GM23338 (cell line): ENCODE measurements around the gene HLA-F. TPM values are rescaled to one million over a fixed set of nuclear protein-coding genes. Genes with fewer than 3 reads are reported as not detected.

Experiments
- ATAC-seq: fragments of 200-7000 bp; cut with Tn5 transposase; 3 replicates; pipeline ENCODE4 v1.9.1; 2020
- DNase-seq: peaks from one replicate; pipeline ENCODE4 v3.0.0-alpha.2; 2015; ENCODE audit warnings: low spot score
- H2AFZ ChIP-seq: fragments of 200-600 bp; sonication (generic); 2 replicates; pipeline ENCODE4 v1.8.0; 2016; ENCODE audit warnings: antibody characterized with exemption, mild to moderate bottlenecking, moderate library complexity
- H3F3A ChIP-seq: fragments of 200-600 bp; sonication (generic); replicated peaks from 2 replicates; pipeline ENCODE4 v1.8.0; 2017; ENCODE audit warnings: antibody characterized with exemption, mixed run types, low read depth
- H3K27ac ChIP-seq: fragments of 200-600 bp; sonication (generic); 2 replicates; pipeline ENCODE4 v1.6.1; 2016; ENCODE audit warnings: low read depth
- H3K27me3 ChIP-seq: fragments of 200-600 bp; sonication (generic); 2 replicates; pipeline ENCODE4 v1.8.0; 2016; ENCODE audit warnings: mild to moderate bottlenecking, mixed run types, moderate library complexity; ENCODE audit not compliant: insufficient read depth
- H3K36me3 ChIP-seq: fragments of 200-600 bp; sonication (generic); 2 replicates; pipeline ENCODE4 v1.8.0; 2016; ENCODE audit warnings: mild to moderate bottlenecking; ENCODE audit not compliant: insufficient read depth
- H3K4me1 ChIP-seq: fragments of 200-600 bp; sonication (generic); 2 replicates; pipeline ENCODE4 v1.8.0; 2016; ENCODE audit warnings: mild to moderate bottlenecking, moderate library complexity; ENCODE audit not compliant: insufficient read depth
- H3K4me2 ChIP-seq: fragments of 200-600 bp; sonication (generic); 2 replicates; pipeline ENCODE4 v1.7.1; 2017; ENCODE audit warnings: mixed run types
- H3K4me3 ChIP-seq: fragments of 200-600 bp; sonication (generic); 2 replicates; pipeline ENCODE4 v1.6.1; 2016; ENCODE audit warnings: mixed run types
- H3K79me2 ChIP-seq: fragments of 200-600 bp; sonication (generic); replicated peaks from 2 replicates; pipeline ENCODE4 v1.8.0; 2017; ENCODE audit warnings: mild to moderate bottlenecking; ENCODE audit not compliant: insufficient read depth
- H3K9me2 ChIP-seq: fragments of 200-600 bp; sonication (generic); 2 replicates; pipeline ENCODE4 v1.8.0; 2017; ENCODE audit not compliant: insufficient read depth
- H4K20me1 ChIP-seq: fragments of 200-600 bp; sonication (generic); replicated peaks from 2 replicates; pipeline ENCODE4 v1.8.0; 2017; ENCODE audit warnings: mild to moderate bottlenecking; ENCODE audit not compliant: insufficient read depth
- H3K27ac Mint-ChIP-seq: 2 replicates; pipeline ENCODE4 v1.8.0; 2020; ENCODE audit warnings: inconsistent platforms, mild to moderate bottlenecking, moderate library complexity, mixed read lengths
- H3K27me3 Mint-ChIP-seq: 3 replicates; pipeline ENCODE4 v1.8.0; 2022; ENCODE audit warnings: low read depth, mild to moderate bottlenecking, moderate library complexity, mixed read lengths, inconsistent platforms; ENCODE audit not compliant: insufficient read depth, poor library complexity
- H3K36me3 Mint-ChIP-seq: 3 replicates; pipeline ENCODE4 v1.8.0; 2021; ENCODE audit warnings: low read depth, mild to moderate bottlenecking, inconsistent platforms, moderate library complexity, mixed read lengths
- H3K4me1 Mint-ChIP-seq: 3 replicates; pipeline ENCODE4 v1.8.0; 2020; ENCODE audit warnings: mild to moderate bottlenecking, inconsistent platforms, mixed read lengths
- H3K4me3 Mint-ChIP-seq: 3 replicates; pipeline ENCODE4 v1.8.0; 2021; ENCODE audit warnings: moderate library complexity, mild to moderate bottlenecking, inconsistent platforms, mixed read lengths
- H3K9me3 Mint-ChIP-seq: 3 replicates; pipeline ENCODE4 v1.8.0; 2020; ENCODE audit warnings: moderate library complexity, mild to moderate bottlenecking, inconsistent platforms, mixed read lengths
- CREB1 ChIP-seq: fragments of 250-450 bp; sonication (Bioruptor Pico); IDR thresholded peaks from 2 replicates; pipeline ENCODE4 v1.5.0; 2020; ENCODE audit warnings: low read depth, mild to moderate bottlenecking, moderate library complexity
- ETS1 ChIP-seq: IDR thresholded peaks from 2 replicates; pipeline ENCODE4 v1.6.1; 2016; ENCODE audit warnings: antibody characterized with exemption
- EZH2 ChIP-seq: fragments of 200-600 bp; sonication (generic); IDR thresholded peaks from one replicate; pipeline ENCODE4 v1.8.0; 2017; ENCODE audit warnings: antibody characterized with exemption, mild to moderate bottlenecking, low read depth; ENCODE audit not compliant: unreplicated experiment
- EZH2phosphoT487 ChIP-seq: fragments of 200-600 bp; sonication (generic); IDR thresholded peaks from one replicate; pipeline ENCODE4 v1.8.1; 2018; ENCODE audit warnings: antibody characterized with exemption; ENCODE audit not compliant: unreplicated experiment
- JUNB ChIP-seq: IDR thresholded peaks from one replicate; pipeline ENCODE4 v1.6.1; 2016; ENCODE audit warnings: antibody characterized with exemption; ENCODE audit not compliant: unreplicated experiment
- NANOG ChIP-seq: IDR thresholded peaks from 2 replicates; pipeline ENCODE4 v1.6.1; 2016; ENCODE audit warnings: antibody characterized with exemption, borderline replicate concordance
- POLR2AphosphoS5 ChIP-seq: IDR thresholded peaks from 2 replicates; pipeline ENCODE4 v1.6.1; 2016; ENCODE audit warnings: antibody characterized with exemption, low read depth
- REST ChIP-seq: IDR thresholded peaks from one replicate; pipeline ENCODE4 v1.6.1; 2018; ENCODE audit warnings: antibody characterized with exemption; ENCODE audit not compliant: unreplicated experiment
- STAT1 ChIP-seq: IDR thresholded peaks from one replicate; pipeline ENCODE4 v1.6.1; 2016; ENCODE audit warnings: antibody characterized with exemption; ENCODE audit not compliant: unreplicated experiment
- ZNF114 ChIP-seq: fragments of 250-450 bp; sonication (Bioruptor Pico); IDR thresholded peaks from 2 replicates; pipeline ENCODE4 v1.5.0; 2020; ENCODE audit warnings: mild to moderate bottlenecking, moderate library complexity
- ZNF331 ChIP-seq: fragments of 250-450 bp; sonication (Bioruptor Pico); IDR thresholded peaks from 2 replicates; pipeline ENCODE4 v1.5.0; 2020; ENCODE audit warnings: low read depth, mild to moderate bottlenecking, moderate library complexity
- polyA plus RNA-seq: library from polyadenylated mRNA; unstranded; fragments of >200 nt; fragmentation: Nextera tagmentation; extraction: Ambion mirVana; gene quantifications from 2 replicates; pipeline ENCODE4 v1.2.1, GENCODE V29; 2016
- total RNA-seq: library from RNA; depleted of rRNA; stranded (reverse); fragments of >200 nt; shearing (Covaris generic); gene quantifications from 2 replicates; pipeline ENCODE4 v1.2.3, GENCODE V29; 2014
- TF ChIP-seq, protein P1 (sequence below), 2 experiments: fragments of 200-600 bp in 1 of 2; sonication (generic) in 1 of 2; conservative IDR thresholded peaks; 2 replicates each; pipeline versions ENCODE4 v1.5.1 to v1.6.1; 2016 to 2017; ENCODE audit warnings: antibody characterized with exemption in 2 of 2, low read depth in 2 of 2, mild to moderate bottlenecking in 2 of 2, moderate library complexity in 1 of 2
- TF ChIP-seq, protein P2 (sequence below): fragments of 250-450 bp; sonication (Bioruptor Pico); IDR thresholded peaks from 2 replicates; pipeline ENCODE4 v1.5.0; 2020; ENCODE audit warnings: mild to moderate bottlenecking, moderate library complexity

HLA-F gene
- total and polyA plus RNA-seq, 2 experiments from 2014 or later: 4.4 to 10.4 TPM

DNA sequence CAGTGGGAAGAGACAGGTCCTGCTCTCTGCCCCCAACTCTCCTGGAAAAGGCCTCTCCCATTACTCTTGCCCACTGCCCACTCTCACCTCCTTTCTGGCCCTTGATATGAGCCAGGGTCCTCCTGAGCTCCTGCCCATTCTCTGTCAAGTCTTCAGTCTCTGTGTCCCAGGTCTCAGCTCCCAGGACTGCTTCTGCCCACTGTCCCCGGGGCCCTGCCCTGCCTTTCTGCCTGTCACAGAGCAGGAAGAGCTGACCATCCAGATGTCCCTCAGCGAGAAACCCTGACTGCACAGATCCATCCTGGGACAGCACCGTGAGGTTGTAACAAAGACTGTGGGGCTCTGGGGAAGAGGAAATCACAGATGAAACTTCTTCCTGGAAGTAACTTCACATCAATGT is 22.2 kb downstream of the HLA-F start:
- H3K4me3 ChIP-seq: no peak overlapping the region
- H3K79me2 ChIP-seq: no peaks in the 10 kb centered on the region
- peaks cover 10% of the 10 kb centered on the region; the same call in 1 of the 2 replicates for H3K4me1 ChIP-seq
- H3K27me3 Mint-ChIP-seq: peaks cover 35% of the 10 kb centered on the region
- H3K27ac Mint-ChIP-seq: no peak overlapping the region
- H3K27ac ChIP-seq: no peak overlapping the region
- H3K9me3 Mint-ChIP-seq: peaks cover 5% of the 10 kb centered on the region; the same call in 1 of the 3 replicates
- H3K9me2 ChIP-seq: 0 out of 2 replicates have a peak, but pooled peaks cover 4% of the 10 kb centered on the region
- TF ChIP-seq ETS1: no peak
- TF ChIP-seq CREB1 (CRISPR knock-in tag): no peak
- TF ChIP-seq ZNF114 (CRISPR knock-in tag): no peak
- TF ChIP-seq EZH2phosphoT487: no peak
- TF ChIP-seq, protein P1, sequence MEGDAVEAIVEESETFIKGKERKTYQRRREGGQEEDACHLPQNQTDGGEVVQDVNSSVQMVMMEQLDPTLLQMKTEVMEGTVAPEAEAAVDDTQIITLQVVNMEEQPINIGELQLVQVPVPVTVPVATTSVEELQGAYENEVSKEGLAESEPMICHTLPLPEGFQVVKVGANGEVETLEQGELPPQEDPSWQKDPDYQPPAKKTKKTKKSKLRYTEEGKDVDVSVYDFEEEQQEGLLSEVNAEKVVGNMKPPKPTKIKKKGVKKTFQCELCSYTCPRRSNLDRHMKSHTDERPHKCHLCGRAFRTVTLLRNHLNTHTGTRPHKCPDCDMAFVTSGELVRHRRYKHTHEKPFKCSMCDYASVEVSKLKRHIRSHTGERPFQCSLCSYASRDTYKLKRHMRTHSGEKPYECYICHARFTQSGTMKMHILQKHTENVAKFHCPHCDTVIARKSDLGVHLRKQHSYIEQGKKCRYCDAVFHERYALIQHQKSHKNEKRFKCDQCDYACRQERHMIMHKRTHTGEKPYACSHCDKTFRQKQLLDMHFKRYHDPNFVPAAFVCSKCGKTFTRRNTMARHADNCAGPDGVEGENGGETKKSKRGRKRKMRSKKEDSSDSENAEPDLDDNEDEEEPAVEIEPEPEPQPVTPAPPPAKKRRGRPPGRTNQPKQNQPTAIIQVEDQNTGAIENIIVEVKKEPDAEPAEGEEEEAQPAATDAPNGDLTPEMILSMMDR (conservative IDR thresholded peaks at IDR 0.05; ENCODE audit: low read depth in 2 of 2): no peak
- TF ChIP-seq NANOG: no peak
- TF ChIP-seq, protein P2, sequence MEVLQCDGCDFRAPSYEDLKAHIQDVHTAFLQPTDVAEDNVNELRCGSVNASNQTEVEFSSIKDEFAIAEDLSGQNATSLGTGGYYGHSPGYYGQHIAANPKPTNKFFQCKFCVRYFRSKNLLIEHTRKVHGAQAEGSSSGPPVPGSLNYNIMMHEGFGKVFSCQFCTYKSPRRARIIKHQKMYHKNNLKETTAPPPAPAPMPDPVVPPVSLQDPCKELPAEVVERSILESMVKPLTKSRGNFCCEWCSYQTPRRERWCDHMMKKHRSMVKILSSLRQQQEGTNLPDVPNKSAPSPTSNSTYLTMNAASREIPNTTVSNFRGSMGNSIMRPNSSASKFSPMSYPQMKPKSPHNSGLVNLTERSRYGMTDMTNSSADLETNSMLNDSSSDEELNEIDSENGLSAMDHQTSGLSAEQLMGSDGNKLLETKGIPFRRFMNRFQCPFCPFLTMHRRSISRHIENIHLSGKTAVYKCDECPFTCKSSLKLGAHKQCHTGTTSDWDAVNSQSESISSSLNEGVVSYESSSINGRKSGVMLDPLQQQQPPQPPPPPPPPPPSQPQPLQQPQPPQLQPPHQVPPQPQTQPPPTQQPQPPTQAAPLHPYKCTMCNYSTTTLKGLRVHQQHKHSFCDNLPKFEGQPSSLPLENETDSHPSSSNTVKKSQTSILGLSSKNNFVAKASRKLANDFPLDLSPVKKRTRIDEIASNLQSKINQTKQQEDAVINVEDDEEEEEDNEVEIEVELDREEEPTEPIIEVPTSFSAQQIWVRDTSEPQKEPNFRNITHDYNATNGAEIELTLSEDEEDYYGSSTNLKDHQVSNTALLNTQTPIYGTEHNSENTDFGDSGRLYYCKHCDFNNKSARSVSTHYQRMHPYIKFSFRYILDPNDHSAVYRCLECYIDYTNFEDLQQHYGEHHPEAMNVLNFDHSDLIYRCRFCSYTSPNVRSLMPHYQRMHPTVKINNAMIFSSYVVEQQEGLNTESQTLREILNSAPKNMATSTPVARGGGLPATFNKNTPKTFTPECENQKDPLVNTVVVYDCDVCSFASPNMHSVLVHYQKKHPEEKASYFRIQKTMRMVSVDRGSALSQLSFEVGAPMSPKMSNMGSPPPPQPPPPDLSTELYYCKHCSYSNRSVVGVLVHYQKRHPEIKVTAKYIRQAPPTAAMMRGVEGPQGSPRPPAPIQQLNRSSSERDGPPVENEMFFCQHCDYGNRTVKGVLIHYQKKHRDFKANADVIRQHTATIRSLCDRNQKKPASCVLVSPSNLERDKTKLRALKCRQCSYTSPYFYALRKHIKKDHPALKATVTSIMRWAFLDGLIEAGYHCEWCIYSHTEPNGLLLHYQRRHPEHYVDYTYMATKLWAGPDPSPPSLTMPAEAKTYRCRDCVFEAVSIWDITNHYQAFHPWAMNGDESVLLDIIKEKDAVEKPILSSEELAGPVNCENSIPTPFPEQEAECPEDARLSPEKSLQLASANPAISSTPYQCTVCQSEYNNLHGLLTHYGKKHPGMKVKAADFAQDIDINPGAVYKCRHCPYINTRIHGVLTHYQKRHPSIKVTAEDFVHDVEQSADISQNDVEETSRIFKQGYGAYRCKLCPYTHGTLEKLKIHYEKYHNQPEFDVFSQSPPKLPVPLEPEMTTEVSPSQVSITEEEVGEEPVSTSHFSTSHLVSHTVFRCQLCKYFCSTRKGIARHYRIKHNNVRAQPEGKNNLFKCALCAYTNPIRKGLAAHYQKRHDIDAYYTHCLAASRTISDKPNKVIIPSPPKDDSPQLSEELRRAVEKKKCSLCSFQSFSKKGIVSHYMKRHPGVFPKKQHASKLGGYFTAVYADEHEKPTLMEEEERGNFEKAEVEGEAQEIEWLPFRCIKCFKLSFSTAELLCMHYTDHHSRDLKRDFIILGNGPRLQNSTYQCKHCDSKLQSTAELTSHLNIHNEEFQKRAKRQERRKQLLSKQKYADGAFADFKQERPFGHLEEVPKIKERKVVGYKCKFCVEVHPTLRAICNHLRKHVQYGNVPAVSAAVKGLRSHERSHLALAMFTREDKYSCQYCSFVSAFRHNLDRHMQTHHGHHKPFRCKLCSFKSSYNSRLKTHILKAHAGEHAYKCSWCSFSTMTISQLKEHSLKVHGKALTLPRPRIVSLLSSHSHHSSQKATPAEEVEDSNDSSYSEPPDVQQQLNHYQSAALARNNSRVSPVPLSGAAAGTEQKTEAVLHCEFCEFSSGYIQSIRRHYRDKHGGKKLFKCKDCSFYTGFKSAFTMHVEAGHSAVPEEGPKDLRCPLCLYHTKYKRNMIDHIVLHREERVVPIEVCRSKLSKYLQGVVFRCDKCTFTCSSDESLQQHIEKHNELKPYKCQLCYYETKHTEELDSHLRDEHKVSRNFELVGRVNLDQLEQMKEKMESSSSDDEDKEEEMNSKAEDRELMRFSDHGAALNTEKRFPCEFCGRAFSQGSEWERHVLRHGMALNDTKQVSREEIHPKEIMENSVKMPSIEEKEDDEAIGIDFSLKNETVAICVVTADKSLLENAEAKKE (CRISPR knock-in tag): no peak
- TF ChIP-seq ZNF331: no peak
- no peak for TF ChIP-seq EZH2
- TF ChIP-seq POLR2AphosphoS5: no peak
- no peak for TF ChIP-seq STAT1
- TF ChIP-seq REST: no peak
- no peak for TF ChIP-seq JUNB
- H2AFZ ChIP-seq: no peak overlapping the region
- H3K27me3 ChIP-seq: peaks cover 36% of the 10 kb centered on the region
- peaks cover 9% of the 10 kb centered on the region; the same call in 2 of the 3 replicates for H3K36me3 Mint-ChIP-seq
- no peak overlapping the region for H3K4me2 ChIP-seq
- 0 out of 2 replicates have a peak, but pooled peaks cover 2% of the 10 kb centered on the region for H4K20me1 ChIP-seq
- H3F3A ChIP-seq: peaks cover 6% of the 10 kb centered on the region
- H3K36me3 ChIP-seq: no peaks in the 10 kb centered on the region
- ATAC-seq (no peak), DNase-seq (no peak)
- H3K4me3 Mint-ChIP-seq: no peak overlapping the region
- peaks cover 12% of the 10 kb centered on the region for H3K4me1 Mint-ChIP-seq
